ENCODE results near the gene PTPRG.

Gene PTPRG

GRCh38 chr3:61724183-61724582, 162.8 kb downstream of the PTPRG start:
- TF ChIP-seq, protein P1, sequence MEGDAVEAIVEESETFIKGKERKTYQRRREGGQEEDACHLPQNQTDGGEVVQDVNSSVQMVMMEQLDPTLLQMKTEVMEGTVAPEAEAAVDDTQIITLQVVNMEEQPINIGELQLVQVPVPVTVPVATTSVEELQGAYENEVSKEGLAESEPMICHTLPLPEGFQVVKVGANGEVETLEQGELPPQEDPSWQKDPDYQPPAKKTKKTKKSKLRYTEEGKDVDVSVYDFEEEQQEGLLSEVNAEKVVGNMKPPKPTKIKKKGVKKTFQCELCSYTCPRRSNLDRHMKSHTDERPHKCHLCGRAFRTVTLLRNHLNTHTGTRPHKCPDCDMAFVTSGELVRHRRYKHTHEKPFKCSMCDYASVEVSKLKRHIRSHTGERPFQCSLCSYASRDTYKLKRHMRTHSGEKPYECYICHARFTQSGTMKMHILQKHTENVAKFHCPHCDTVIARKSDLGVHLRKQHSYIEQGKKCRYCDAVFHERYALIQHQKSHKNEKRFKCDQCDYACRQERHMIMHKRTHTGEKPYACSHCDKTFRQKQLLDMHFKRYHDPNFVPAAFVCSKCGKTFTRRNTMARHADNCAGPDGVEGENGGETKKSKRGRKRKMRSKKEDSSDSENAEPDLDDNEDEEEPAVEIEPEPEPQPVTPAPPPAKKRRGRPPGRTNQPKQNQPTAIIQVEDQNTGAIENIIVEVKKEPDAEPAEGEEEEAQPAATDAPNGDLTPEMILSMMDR (conservative IDR thresholded peaks at IDR 0.05; ENCODE audit: control insufficient read depth, insufficient read depth, low read depth, low read length): no peak

GRCh38 chr3:61724801-61725200, 163.4 kb downstream of the PTPRG start:
- DNase-seq (ENCODE audit: low read depth): no peak
- TF ChIP-seq, protein P1 (conservative IDR thresholded peaks at IDR 0.05; ENCODE audit: control insufficient read depth, insufficient read depth, low read depth, low read length): no peak
- H3K4me3 ChIP-seq (ENCODE audit: control insufficient read depth, low read depth, low read length): no peak overlapping the region

More at GRCh38 chr3:61724183-61724582, 162.8 kb downstream of the PTPRG start:
- H3K4me3 ChIP-seq (ENCODE audit: control insufficient read depth, low read depth, low read length): no peak overlapping the region
- DNase-seq (ENCODE audit: low read depth): no peak

DNA sequence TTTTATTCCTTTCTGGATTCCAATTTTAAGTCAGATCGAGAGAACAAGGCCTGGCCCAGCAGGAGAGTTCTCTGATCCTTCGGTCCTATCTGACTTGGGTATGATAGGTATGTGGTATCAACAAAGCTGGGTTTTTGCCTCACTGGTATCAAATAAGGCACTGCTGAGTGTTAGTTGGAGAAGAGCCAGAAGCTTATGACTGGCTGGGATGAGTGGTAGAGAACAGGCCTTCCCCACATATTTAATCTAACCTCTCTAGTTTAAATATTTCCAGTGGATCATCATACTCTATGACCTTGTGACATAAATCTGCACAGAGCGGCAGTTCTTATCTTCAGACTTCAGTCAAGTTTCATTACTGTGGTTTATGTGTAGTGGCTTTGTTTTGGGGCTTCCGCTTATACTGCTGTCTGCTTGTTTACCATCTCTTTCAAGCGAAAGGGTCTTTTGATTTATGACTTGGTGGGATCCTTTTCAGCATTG, 164.5 kb downstream of the PTPRG start:
- no peak overlapping the region for H3K4me3 ChIP-seq (ENCODE audit: control insufficient read depth, low read depth, low read length)
- TF ChIP-seq, protein P1 (conservative IDR thresholded peaks at IDR 0.05; ENCODE audit: control insufficient read depth, insufficient read depth, low read depth, low read length): no peak
- DNase-seq (ENCODE audit: low read depth): peak; percentile 55

GRCh38 chr3:61727435-61727834, 166.1 kb downstream of the PTPRG start:
- TF ChIP-seq, protein P1 (conservative IDR thresholded peaks at IDR 0.05; ENCODE audit: control insufficient read depth, insufficient read depth, low read depth, low read length): no peak
- no peak overlapping the region for H3K4me3 ChIP-seq (ENCODE audit: control insufficient read depth, low read depth, low read length)
- DNase-seq (ENCODE audit: low read depth): no peak

DNA sequence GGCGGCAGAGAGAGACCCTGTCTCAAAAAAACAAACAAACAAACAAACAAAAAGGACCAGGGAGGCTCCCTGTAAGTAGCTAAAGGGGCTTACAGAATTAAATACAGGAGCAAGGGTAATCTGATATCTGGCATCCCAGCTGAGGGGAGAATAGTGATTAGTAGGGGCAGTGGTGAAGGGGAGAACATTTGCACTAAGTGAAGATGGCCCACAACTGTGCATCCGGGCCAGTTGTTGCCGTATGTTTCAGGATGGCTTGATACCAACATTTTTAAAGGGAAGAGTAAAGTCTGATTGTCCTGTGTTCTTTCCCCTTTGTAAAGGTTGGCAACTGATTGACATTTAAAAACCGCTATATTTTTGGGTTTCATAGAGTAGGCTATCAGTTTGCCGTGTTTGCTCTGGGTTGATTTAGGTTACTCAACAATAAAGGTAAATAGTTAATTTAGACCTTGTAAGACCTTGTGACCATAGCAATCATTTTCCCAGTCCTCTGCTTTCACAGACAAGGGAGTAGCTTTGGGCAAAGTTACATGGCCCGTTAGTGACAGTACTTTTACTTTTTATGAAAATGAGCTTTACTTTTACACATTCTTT, 167.8 kb downstream of the PTPRG start:
- TF ChIP-seq, protein P1 (conservative IDR thresholded peaks at IDR 0.05; ENCODE audit: control insufficient read depth, insufficient read depth, low read depth, low read length): no peak
- H3K4me3 ChIP-seq (ENCODE audit: control insufficient read depth, low read depth, low read length): no peak overlapping the region
- no peak for DNase-seq (ENCODE audit: low read depth)

DNA sequence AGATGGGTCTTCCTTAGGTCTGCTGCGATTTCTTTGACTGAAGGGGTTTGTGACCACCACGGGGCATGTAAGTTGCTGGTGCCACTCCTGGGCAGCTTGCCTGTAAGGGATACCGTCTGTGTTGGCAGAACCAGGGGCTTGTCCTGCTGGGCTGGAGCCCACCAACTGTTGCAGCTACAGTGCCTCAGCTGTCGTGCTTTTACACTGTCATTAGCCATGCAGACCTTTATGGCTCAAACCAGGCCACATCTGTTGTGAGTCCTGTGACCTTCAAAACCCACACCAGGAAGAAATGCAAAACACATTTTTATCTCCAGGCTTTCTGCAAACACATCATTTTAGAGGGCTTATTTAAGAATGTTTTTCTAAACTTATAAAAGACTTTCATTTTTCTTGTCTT, 168.7 kb downstream of the PTPRG start:
- no peak for DNase-seq (ENCODE audit: low read depth)
- H3K4me3 ChIP-seq (ENCODE audit: control insufficient read depth, low read depth, low read length): no peak overlapping the region
- TF ChIP-seq, protein P1 (conservative IDR thresholded peaks at IDR 0.05; ENCODE audit: control insufficient read depth, insufficient read depth, low read depth, low read length): no peak
